Vagina (tissue), 2 donors: ENCODE results near the gene SRP19. TPM values are rescaled to one million over a fixed set of nuclear protein-coding genes. Genes with fewer than 3 reads are reported as not detected.

ENCODE experiments used
- DNase-seq, 2 donors: peaks; one replicate each; pipeline ENCODE4 v3.0.0-alpha.2; 2017; ENCODE audit errors: extremely low spot score in 2 of 2
- H3K27ac ChIP-seq: fragments of 200-600 bp; sonication (generic); one replicate; pipeline ENCODE4 v1.5.1; 2019
- H3K27me3 ChIP-seq: fragments of 200-600 bp; sonication (generic); one replicate; pipeline ENCODE4 v1.5.1; 2019
- H3K36me3 ChIP-seq, 2 donors: fragments of 200-600 bp; sonication (generic); one replicate each; pipeline ENCODE4 v1.5.1; 2017 to 2019
- H3K4me1 ChIP-seq: fragments of 200-600 bp; sonication (generic); one replicate; pipeline ENCODE4 v1.5.1; 2019
- H3K4me3 ChIP-seq, 2 donors: fragments of 200-600 bp; sonication (generic); 1 replicate in 1 of 2; 2 replicates in 1 of 2; pipeline ENCODE4 v1.5.1; 2016 to 2019
- H3K9me3 ChIP-seq: fragments of 200-600 bp; sonication (generic); one replicate; pipeline ENCODE4 v1.5.1; 2019
- CTCF ChIP-seq, 3 experiments: fragments of 450-650 bp in 2 of 3; fragments of 200-600 bp in 1 of 3; sonication (generic) in 1 of 3; IDR thresholded peaks; one replicate each; pipeline ENCODE4 v1.5.1; 2017 to 2019; ENCODE audit warnings: antibody characterized with exemption in 3 of 3, mild to moderate bottlenecking in 2 of 3, moderate library complexity in 2 of 3
- POLR2A ChIP-seq, 2 donors: fragments of 450-650 bp; IDR thresholded peaks; one replicate each; pipeline ENCODE4 v1.6.1; 2017; ENCODE audit warnings: antibody characterized with exemption in 2 of 2, mild to moderate bottlenecking in 2 of 2, moderate library complexity in 2 of 2
- POLR2AphosphoS5 ChIP-seq, 2 donors: sonication (generic); formaldehyde crosslinking; IDR thresholded peaks; one replicate each; pipeline ENCODE4 v1.9.0; 2017; ENCODE audit warnings: antibody characterized with exemption in 2 of 2, mild to moderate bottlenecking in 2 of 2, low read depth in 1 of 2; ENCODE audit not compliant: insufficient read depth in 1 of 2
- intact Hi-C: fragments of 100-400 bp; cut with DNase I; formaldehyde crosslinking; loops from one replicate; pipeline ENCODE4 v1.15.1; 2023
- total RNA-seq: library from RNA; depleted of rRNA; stranded (reverse); fragments of >200 nt; gene quantifications from one replicate; pipeline ENCODE4 v1.2.3, GENCODE V29; 2016

SRP19 gene
- total RNA-seq, 1 donor from 2014 or later: 30.9 TPM

- Histone ChIP-seq H3K27me3 (no peaks in the 10 kb centered on the region), H3K4me1 (no peaks in the 10 kb centered on the region), H3K9me3 (no peaks in the 10 kb centered on the region), H3K36me3 (peaks cover 0 to 35% of the 10 kb centered on the region in 2 donors), H3K27ac (no peak overlapping the region), H3K4me3 (no peak overlapping the region)
- no peak for DNase-seq
- intact Hi-C loops: no loop called here
- no peak for TF ChIP-seq CTCF (IDR thresholded peaks at IDR 0.05)
- TF ChIP-seq POLR2AphosphoS5 (IDR thresholded peaks at IDR 0.05; ENCODE audit: insufficient read depth in 1 of 2, low read depth in 1 of 2): no peak
- TF ChIP-seq POLR2A (IDR thresholded peaks at IDR 0.05): no peak
Observed at GRCh38 chr5:112823656-112824055, 37.4 kb upstream of the SRP19 start.

GRCh38 chr5:112824197-112824596 lies 36.9 kb upstream of the SRP19 start:
- no peak for DNase-seq
- Histone ChIP-seq H3K9me3 (no peaks in the 10 kb centered on the region), H3K27ac (no peak overlapping the region), H3K36me3 (peaks cover 0 to 32% of the 10 kb centered on the region in 2 donors), H3K4me3 (no peak overlapping the region), H3K4me1 (no peaks in the 10 kb centered on the region), H3K27me3 (no peaks in the 10 kb centered on the region)
- intact Hi-C loops: no loop called here
- TF ChIP-seq POLR2A (IDR thresholded peaks at IDR 0.05): no peak
- no peak for TF ChIP-seq POLR2AphosphoS5 (IDR thresholded peaks at IDR 0.05; ENCODE audit: insufficient read depth in 1 of 2, low read depth in 1 of 2)
- TF ChIP-seq CTCF (IDR thresholded peaks at IDR 0.05): no peak

GRCh38 chr5:112830378-112830777 lies 30.7 kb upstream of the SRP19 start:
- no peak overlapping the region for H3K27ac ChIP-seq
- TF ChIP-seq CTCF (IDR thresholded peaks at IDR 0.05) (no peak), POLR2A (IDR thresholded peaks at IDR 0.05) (no peak), POLR2AphosphoS5 (IDR thresholded peaks at IDR 0.05; ENCODE audit: insufficient read depth in 1 of 2, low read depth in 1 of 2) (no peak)
- H3K9me3 ChIP-seq: no peaks in the 10 kb centered on the region
- H3K4me1 ChIP-seq: no peaks in the 10 kb centered on the region
- H3K4me3 ChIP-seq: no peak overlapping the region
- no peaks in the 10 kb centered on the region for H3K27me3 ChIP-seq
- DNase-seq: no peak
- peaks cover 0 to 35% of the 10 kb centered on the region in 2 donors for H3K36me3 ChIP-seq
- intact Hi-C loops: no loop called here

GRCh38 chr5:112833971-112834370 lies 27.1 kb upstream of the SRP19 start:
- no peak for DNase-seq
- Histone ChIP-seq H3K36me3 (peaks cover 0 to 36% of the 10 kb centered on the region in 2 donors), H3K27me3 (no peaks in the 10 kb centered on the region), H3K9me3 (no peaks in the 10 kb centered on the region), H3K4me3 (no peak overlapping the region), H3K27ac (no peak overlapping the region), H3K4me1 (no peaks in the 10 kb centered on the region)
- TF ChIP-seq POLR2AphosphoS5 (IDR thresholded peaks at IDR 0.05; ENCODE audit: insufficient read depth in 1 of 2, low read depth in 1 of 2): no peak
- no peak for TF ChIP-seq CTCF (IDR thresholded peaks at IDR 0.05)
- no peak for TF ChIP-seq POLR2A (IDR thresholded peaks at IDR 0.05)
- intact Hi-C loops: no loop called here

GRCh38 chr5:112844489-112844888 lies 16.6 kb upstream of the SRP19 start:
- H3K27ac ChIP-seq: no peak overlapping the region
- H3K4me1 ChIP-seq: no peaks in the 10 kb centered on the region
- H3K36me3 ChIP-seq: no peaks in the 10 kb centered on the region
- intact Hi-C loops: no loop called here
- no peak for DNase-seq
- H3K9me3 ChIP-seq: no peaks in the 10 kb centered on the region
- TF ChIP-seq CTCF (IDR thresholded peaks at IDR 0.05): no peak
- TF ChIP-seq POLR2A (IDR thresholded peaks at IDR 0.05): no peak
- no peak for TF ChIP-seq POLR2AphosphoS5 (IDR thresholded peaks at IDR 0.05; ENCODE audit: insufficient read depth in 1 of 2, low read depth in 1 of 2)
- H3K4me3 ChIP-seq: no peak overlapping the region
- no peaks in the 10 kb centered on the region for H3K27me3 ChIP-seq
